AG09319 (cell line): ENCODE results near the gene ZNF135.

Source experiments
- DNase-seq: peaks from one replicate; pipeline ENCODE4 v3.0.0-alpha.2; 2010; ENCODE audit warnings: low read depth; ENCODE audit errors: extremely low read depth
- TF ChIP-seq, protein P1 (sequence below): IDR thresholded peaks from 2 replicates; pipeline ENCODE4 v1.5.1; 2011; ENCODE audit warnings: low read depth, mild to moderate bottlenecking, inconsistent platforms, low read length, moderate library complexity

ZNF135 gene

GRCh38 chr19:58052256-58052655, 6.8 kb upstream of the ZNF135 start:
- TF ChIP-seq, protein P1, sequence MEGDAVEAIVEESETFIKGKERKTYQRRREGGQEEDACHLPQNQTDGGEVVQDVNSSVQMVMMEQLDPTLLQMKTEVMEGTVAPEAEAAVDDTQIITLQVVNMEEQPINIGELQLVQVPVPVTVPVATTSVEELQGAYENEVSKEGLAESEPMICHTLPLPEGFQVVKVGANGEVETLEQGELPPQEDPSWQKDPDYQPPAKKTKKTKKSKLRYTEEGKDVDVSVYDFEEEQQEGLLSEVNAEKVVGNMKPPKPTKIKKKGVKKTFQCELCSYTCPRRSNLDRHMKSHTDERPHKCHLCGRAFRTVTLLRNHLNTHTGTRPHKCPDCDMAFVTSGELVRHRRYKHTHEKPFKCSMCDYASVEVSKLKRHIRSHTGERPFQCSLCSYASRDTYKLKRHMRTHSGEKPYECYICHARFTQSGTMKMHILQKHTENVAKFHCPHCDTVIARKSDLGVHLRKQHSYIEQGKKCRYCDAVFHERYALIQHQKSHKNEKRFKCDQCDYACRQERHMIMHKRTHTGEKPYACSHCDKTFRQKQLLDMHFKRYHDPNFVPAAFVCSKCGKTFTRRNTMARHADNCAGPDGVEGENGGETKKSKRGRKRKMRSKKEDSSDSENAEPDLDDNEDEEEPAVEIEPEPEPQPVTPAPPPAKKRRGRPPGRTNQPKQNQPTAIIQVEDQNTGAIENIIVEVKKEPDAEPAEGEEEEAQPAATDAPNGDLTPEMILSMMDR: no peak
- no peak for DNase-seq

- TF ChIP-seq, protein P1: no peak
- DNase-seq: no peak
These were observed 5.5 kb upstream of the ZNF135 start for GRCh38 chr19:58053480-58054156.

DNA sequence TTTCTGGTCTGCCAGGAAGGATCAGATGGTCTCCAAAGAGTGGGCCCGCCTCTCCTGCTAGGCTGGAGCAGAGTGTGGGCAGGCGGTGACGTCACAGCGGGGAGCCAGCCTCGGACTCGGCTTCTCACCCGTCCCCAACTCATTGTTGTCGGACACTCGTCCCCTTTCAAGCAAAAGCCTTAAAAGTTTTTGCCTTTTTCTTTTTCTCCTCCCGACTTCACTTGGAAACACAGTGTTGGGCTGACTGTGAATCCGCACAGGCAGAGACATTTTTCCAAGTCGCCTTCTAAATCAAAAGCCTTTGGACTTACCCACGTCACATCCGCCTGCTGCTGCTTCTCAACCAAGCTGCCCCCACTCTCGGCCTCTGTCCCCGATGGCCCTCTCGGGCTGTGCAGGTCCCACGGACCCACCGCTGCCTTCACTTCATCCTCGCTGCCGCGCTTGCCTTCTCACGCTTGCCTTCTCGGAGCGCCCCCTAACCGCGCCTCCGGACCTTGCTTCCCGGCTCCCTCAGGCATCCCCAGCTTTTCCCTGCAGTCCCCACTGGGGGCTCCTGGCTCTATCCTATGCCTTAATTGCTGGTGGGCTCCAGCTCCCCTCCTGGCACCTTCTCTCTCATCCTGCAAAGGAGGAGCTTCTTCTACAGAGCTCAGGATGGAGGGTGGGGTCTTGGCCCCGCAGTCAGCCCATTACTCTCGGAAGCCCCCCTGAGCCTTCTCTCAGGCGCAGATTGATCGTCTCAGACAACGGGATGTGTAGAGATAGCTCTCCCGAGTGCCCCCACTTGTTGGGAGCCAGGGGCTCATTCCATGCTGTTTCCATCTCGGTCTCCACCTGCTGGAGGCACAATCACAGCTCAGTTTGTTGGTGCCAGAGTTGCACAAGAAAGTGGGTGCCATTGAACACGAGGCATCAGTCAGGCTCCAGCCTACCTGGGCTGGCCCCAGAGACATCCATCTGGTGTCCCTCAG, 3.9 kb upstream of the ZNF135 start:
- TF ChIP-seq, protein P1: no peak; the same call in 1 of the 2 replicates
- DNase-seq: no peak

GRCh38 chr19:58056261-58056660, 2.8 kb upstream of the ZNF135 start:
- DNase-seq: no peak
- TF ChIP-seq, protein P1: no peak

DNA sequence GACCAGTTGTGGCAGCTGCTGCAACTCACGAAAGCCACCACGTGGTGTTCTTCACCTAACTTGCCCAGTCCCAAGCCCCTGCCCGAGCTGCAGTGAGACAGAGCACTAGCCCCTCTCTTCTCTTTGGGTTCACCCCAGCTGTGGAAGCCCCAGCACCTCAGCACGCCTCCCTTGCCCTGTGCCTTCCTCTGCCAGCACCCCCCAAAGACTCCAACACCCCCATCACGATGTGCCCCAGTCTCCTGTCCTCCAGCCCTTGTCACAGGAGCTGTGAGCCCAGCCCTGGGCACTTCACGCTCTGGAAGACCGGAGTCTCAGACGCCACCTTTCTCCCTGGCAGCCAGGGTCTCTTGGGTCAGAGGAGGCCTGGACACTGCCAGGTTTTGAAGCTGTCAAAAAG, 2.2 kb upstream of the ZNF135 start:
- DNase-seq: no peak
- TF ChIP-seq, protein P1: no peak

GRCh38 chr19:58058467-58058866, 615 bp upstream of the ZNF135 start:
- TF ChIP-seq, protein P1: no peak
- no peak for DNase-seq

GRCh38 chr19:58059671-58060078, 593 bp downstream of the ZNF135 start:
- TF ChIP-seq, protein P1: no peak
- DNase-seq: no peak
